A549 (cell line): ENCODE measurements around the gene MGAT3.

Source experiments
- BHLHE40 ChIP-seq: IDR thresholded peaks from 2 replicates; pipeline ENCODE4 v1.6.1; 2012; ENCODE audit warnings: low read depth, low read length, inconsistent platforms
- CBX2 ChIP-seq: fragments of 200-600 bp; sonication (generic); IDR thresholded peaks from 2 replicates; pipeline ENCODE4 v1.6.1; 2016; ENCODE audit warnings: low read depth, mild to moderate bottlenecking, borderline replicate concordance
- CBX8 ChIP-seq: fragments of 200-600 bp; sonication (generic); IDR thresholded peaks from 2 replicates; pipeline ENCODE4 v1.6.1; 2016
- POLR2A ChIP-seq: IDR thresholded peaks from 2 replicates; pipeline ENCODE4 v1.6.1; 2012; ENCODE audit warnings: mild to moderate bottlenecking, low read length
- RNF2 ChIP-seq: fragments of 200-600 bp; sonication (generic); IDR thresholded peaks from 2 replicates; pipeline ENCODE4 v1.6.1; 2016; ENCODE audit warnings: low read depth, mild to moderate bottlenecking, antibody characterized with exemption, moderate library complexity, borderline replicate concordance
- SMC3 ChIP-seq: fragments of >200 bp; sonication (Bioruptor Twin); formaldehyde crosslinking; IDR thresholded peaks from 3 replicates; pipeline ENCODE4 v1.6.1; 2018; ENCODE audit warnings: inconsistent platforms
- TF ChIP-seq, protein P1 (sequence below): fragments of >200 bp; sonication (Bioruptor Twin); formaldehyde crosslinking; IDR thresholded peaks from 3 replicates; pipeline ENCODE4 v1.5.1; 2016
- TF ChIP-seq, protein P2 (sequence below): fragments of 200-600 bp; sonication (generic); IDR thresholded peaks from 2 replicates; pipeline ENCODE4 v1.6.1; 2016; ENCODE audit warnings: antibody characterized with exemption, mild to moderate bottlenecking, moderate library complexity

DNA sequence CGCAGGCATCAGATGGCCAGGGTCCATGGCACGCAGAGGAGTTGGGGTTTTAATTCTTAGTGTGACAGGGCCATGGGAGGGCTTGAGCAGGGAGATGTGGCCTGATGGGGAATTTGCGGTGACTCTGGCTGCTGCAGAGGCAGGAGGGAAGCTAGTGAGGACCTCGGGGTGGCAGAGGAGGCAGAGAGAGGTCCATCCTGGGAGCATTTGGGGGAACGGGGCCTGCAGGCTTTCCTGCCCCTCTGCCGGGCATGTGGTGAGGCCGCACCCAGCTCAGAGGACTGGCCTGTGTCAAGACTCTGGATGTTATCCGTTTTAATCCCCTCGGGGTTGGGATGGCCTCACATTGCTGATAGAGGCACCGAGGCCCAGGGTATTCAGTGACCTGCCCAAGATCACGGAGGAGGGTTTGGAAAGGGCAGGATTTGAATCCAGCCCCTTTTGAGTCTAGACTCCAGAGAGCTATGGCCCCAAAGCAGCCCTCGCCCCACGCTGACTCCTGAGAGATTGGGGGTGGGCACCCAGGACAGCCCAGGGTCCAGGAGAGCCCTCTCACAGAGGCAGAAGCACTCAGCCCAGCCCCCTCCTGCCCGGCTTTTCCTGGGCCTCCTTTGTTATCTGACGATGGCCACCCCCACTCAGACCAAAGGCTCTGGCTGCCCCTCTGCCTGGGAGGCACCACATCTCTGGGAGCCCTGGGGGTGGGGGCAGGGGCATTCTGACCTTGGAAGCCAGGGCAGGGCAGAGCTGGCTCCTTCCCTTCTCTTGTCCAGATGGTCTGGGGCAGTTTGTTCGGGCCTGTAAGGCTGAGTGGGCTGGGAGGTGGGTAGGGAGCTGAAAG, 13.9 kb downstream of the MGAT3 start:
- TF ChIP-seq, protein P1, sequence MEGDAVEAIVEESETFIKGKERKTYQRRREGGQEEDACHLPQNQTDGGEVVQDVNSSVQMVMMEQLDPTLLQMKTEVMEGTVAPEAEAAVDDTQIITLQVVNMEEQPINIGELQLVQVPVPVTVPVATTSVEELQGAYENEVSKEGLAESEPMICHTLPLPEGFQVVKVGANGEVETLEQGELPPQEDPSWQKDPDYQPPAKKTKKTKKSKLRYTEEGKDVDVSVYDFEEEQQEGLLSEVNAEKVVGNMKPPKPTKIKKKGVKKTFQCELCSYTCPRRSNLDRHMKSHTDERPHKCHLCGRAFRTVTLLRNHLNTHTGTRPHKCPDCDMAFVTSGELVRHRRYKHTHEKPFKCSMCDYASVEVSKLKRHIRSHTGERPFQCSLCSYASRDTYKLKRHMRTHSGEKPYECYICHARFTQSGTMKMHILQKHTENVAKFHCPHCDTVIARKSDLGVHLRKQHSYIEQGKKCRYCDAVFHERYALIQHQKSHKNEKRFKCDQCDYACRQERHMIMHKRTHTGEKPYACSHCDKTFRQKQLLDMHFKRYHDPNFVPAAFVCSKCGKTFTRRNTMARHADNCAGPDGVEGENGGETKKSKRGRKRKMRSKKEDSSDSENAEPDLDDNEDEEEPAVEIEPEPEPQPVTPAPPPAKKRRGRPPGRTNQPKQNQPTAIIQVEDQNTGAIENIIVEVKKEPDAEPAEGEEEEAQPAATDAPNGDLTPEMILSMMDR: no peak
- TF ChIP-seq BHLHE40 (no peak), SMC3 (no peak), POLR2A (no peak), CBX2 (no peak), CBX8 (no peak), RNF2 (no peak)
- TF ChIP-seq, protein P2, sequence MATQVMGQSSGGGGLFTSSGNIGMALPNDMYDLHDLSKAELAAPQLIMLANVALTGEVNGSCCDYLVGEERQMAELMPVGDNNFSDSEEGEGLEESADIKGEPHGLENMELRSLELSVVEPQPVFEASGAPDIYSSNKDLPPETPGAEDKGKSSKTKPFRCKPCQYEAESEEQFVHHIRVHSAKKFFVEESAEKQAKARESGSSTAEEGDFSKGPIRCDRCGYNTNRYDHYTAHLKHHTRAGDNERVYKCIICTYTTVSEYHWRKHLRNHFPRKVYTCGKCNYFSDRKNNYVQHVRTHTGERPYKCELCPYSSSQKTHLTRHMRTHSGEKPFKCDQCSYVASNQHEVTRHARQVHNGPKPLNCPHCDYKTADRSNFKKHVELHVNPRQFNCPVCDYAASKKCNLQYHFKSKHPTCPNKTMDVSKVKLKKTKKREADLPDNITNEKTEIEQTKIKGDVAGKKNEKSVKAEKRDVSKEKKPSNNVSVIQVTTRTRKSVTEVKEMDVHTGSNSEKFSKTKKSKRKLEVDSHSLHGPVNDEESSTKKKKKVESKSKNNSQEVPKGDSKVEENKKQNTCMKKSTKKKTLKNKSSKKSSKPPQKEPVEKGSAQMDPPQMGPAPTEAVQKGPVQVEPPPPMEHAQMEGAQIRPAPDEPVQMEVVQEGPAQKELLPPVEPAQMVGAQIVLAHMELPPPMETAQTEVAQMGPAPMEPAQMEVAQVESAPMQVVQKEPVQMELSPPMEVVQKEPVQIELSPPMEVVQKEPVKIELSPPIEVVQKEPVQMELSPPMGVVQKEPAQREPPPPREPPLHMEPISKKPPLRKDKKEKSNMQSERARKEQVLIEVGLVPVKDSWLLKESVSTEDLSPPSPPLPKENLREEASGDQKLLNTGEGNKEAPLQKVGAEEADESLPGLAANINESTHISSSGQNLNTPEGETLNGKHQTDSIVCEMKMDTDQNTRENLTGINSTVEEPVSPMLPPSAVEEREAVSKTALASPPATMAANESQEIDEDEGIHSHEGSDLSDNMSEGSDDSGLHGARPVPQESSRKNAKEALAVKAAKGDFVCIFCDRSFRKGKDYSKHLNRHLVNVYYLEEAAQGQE: no peak
